Fibroblast of the aortic adventitia (primary cell): ENCODE data around the gene GLRX5. TPM values are rescaled to one million over a fixed set of nuclear protein-coding genes. Genes with fewer than 3 reads are reported as not detected.
"Not testable (repeated sequence)": the region's sequence is repeated elsewhere in the genome, so short reads cannot be mapped to it uniquely, and the experiment has no call there.

ENCODE experiments used
- DNase-seq: peaks from one replicate; pipeline ENCODE4 v3.0.0-alpha.2; 2010; ENCODE audit warnings: low read depth
- H3K4me3 ChIP-seq: 2 replicates; pipeline ENCODE4 v1.5.1; 2011; ENCODE audit warnings: low read depth, mild to moderate bottlenecking, control low read depth, low read length, moderate library complexity
- CTCF ChIP-seq: IDR thresholded peaks from 2 replicates; pipeline ENCODE4 v1.5.1; 2011; ENCODE audit warnings: mild to moderate bottlenecking, low read length, control low read depth, inconsistent platforms; ENCODE audit not compliant: insufficient read depth
- small RNA-seq: library from RNA; depleted of rRNA; stranded (forward); fragments of <200 nt; gene quantifications from one replicate; pipeline ENCODE3, GENCODE V24; 2012
- total RNA-seq: library from RNA; depleted of rRNA; stranded (reverse); fragments of >200 nt; gene quantifications from 2 replicates; pipeline ENCODE4 v1.2.3, GENCODE V29; 2012; ENCODE audit warnings: low replicate concordance

GLRX5 gene
- total RNA-seq, 1 donor, result 47.2 TPM

GRCh38 chr14:95585953-95586620, 51.2 kb downstream of the GLRX5 start:
- no peak overlapping the region for H3K4me3 ChIP-seq
- no peak for DNase-seq

GRCh38 chr14:95591182-95591581, 56.3 kb downstream of the GLRX5 start:
- DNase-seq, result not testable (repeated sequence)

More at GRCh38 chr14:95585953-95586620, 51.2 kb downstream of the GLRX5 start:
- TF ChIP-seq CTCF, result no peak

More at GRCh38 chr14:95591182-95591581, 56.3 kb downstream of the GLRX5 start:
- not testable (repeated sequence) for H3K4me3 ChIP-seq

Small RNA genes within 50 kb of the gene (small RNA-seq; reads per million reads assigned to genes)
- gene SCARNA13, result 163 reads per million, percentile 98 among the genes with 10 or more reads in this experiment

Other genes with a start within 250 kb of the GLRX5 start
- gene CLMN, start 215.1 kb upstream of the GLRX5 start, total RNA-seq, result 0.36 and 1.8 TPM in 2 replicates
- 19.3 and 63.4 TPM in 2 replicates for gene SYNE3, start 18.4 kb upstream of the GLRX5 start, total RNA-seq
- gene TCL1B, start 151.4 kb downstream of the GLRX5 start, total RNA-seq, result 0.98 TPM in 1 of 2 replicates, not detected in the other
- not detected in 2 replicates for gene TCL1A, start 179.1 kb downstream of the GLRX5 start, total RNA-seq